GM12801 (cell line): ENCODE measurements around the gene YEATS2.

Source experiments
- TF ChIP-seq, protein P1 (sequence below): IDR thresholded peaks from one replicate; pipeline ENCODE4 v1.5.1; 2011; ENCODE audit warnings: control low read depth; ENCODE audit not compliant: insufficient read length; ENCODE audit errors: extremely low read depth

Gene YEATS2

DNA sequence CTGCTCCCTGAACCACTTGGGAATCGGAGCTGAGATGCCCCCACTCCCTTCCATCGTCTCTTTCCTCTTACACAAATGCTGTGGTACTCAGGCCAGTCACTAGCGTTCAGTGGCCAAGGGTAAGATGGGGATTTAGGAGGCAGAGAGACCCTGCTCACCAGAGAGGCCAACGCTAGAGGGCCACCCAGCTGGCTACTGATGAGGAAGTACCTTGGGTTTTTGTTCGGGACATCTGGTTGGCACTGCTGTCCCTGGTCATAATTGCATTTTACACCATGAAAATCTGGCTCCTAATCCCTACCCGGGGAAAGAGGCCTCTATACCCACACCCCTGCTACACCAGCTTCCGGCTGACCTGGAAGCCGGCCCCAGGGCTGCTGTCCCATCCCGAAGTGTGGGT lies 120.0 kb downstream of the YEATS2 start:
- TF ChIP-seq, protein P1, sequence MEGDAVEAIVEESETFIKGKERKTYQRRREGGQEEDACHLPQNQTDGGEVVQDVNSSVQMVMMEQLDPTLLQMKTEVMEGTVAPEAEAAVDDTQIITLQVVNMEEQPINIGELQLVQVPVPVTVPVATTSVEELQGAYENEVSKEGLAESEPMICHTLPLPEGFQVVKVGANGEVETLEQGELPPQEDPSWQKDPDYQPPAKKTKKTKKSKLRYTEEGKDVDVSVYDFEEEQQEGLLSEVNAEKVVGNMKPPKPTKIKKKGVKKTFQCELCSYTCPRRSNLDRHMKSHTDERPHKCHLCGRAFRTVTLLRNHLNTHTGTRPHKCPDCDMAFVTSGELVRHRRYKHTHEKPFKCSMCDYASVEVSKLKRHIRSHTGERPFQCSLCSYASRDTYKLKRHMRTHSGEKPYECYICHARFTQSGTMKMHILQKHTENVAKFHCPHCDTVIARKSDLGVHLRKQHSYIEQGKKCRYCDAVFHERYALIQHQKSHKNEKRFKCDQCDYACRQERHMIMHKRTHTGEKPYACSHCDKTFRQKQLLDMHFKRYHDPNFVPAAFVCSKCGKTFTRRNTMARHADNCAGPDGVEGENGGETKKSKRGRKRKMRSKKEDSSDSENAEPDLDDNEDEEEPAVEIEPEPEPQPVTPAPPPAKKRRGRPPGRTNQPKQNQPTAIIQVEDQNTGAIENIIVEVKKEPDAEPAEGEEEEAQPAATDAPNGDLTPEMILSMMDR, result no peak

DNA sequence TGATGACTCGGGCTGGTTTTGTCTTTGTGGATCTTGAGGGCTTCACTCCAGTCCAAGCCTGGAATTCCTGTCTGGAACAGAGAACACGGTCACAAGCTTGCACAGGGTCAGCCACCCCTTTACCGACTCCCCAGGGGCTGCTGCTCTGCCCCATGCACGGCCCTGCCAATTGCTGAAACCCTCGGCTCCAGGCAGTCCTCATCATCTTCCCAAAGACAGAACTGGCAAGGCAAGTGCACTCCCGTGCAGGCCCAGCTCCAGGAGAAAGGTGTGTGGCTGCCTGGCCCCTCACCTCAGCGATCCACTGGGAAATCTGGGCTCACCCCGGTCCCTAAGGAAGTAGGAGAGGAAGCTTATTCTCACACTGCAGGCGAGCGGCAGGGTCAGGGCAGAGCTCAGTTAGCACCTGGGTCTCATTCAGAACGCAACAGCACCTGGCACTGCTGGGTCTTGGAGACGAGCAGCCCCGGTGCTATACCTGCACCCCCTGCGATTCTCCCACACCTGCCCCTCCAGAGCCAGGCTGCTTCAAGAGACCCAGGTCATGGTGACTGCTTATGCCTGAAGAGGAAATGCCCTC lies 120.5 kb downstream of the YEATS2 start:
- TF ChIP-seq, protein P1, result no peak

DNA sequence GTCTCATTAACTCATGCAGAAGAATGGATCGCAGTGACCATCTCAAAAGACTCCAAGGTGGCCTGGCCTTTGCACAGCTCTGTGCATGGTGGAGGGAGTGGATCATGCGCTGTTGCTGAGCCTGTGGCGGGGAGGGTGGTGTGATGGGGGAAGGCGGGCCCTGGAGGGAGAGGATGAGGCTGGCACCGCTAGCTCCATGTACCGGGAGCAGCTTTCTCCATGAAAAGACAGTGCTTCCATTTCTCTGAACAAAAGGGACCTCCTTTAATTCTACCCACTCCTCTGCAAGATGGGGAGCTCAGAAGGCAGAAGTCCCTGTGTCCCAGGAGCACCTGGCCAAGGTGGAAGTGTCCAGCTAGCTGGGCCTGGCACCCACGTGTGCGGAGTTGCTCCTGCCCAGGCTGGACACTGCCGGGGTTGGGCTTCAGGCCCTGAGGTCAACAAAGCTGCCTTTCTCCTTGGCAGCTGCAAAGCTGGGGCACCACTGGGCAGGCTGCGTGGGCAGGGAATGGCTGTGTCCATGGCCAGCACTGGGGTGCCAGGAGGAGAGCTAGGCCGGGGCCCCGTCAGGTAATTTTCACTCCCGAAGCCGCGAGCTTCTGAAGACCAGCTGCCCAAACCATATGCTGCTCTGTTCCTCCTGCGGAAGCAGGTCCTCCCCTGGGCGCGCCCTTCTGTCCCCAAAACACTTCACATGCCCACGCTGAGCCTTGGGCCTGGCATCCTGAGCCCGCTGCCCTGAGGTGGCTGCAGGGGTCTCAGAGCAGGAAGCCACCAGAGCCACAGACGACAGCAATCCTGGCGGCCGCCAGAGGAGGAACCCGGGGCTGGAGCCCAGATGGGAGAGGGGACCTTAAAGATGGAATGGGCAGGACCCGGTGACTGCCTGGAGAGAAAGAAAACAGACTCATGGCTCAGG lies 121.4 kb downstream of the YEATS2 start:
- TF ChIP-seq, protein P1, result no peak

DNA sequence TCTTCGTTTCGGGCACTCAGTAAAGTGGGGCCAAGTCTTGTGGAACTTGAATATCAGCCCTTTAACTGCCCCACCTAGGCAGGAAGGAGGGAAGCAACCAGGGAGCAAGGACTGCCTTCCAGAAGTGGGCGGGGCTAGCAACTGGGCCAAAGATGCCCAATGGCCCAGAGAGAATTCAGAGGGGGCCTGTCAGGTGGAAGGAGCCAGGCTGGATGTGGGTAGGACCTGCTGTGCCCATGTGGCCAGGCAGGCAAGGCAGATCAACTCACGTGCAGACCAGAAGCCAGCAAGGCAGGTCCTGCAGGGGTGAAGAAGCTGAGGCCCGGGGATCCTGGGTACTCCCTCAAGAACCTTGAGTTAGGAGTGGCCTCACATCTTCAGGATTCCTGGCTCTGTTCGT lies 122.2 kb downstream of the YEATS2 start:
- TF ChIP-seq, protein P1, result no peak

DNA sequence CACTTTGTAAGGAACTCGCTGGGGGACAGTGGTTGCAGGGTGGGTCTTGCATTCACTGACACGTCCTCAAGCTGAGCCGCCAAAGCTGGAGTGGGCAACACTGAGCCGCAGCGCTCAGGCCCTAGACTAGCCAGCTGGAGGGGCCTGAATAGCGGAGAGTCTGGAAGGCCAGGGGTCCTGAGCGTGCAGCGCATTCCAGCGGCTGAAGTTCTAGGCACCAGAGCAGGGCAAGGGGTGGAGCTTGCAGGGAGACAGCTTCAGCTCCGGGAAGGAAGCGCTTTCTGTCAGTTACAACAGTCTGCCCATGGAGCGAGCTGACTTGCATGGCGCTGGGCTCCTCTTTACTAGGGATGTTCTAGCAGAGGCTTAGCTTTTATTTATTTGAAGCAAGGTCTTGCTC lies 125.0 kb downstream of the YEATS2 start:
- TF ChIP-seq, protein P1, result no peak

DNA sequence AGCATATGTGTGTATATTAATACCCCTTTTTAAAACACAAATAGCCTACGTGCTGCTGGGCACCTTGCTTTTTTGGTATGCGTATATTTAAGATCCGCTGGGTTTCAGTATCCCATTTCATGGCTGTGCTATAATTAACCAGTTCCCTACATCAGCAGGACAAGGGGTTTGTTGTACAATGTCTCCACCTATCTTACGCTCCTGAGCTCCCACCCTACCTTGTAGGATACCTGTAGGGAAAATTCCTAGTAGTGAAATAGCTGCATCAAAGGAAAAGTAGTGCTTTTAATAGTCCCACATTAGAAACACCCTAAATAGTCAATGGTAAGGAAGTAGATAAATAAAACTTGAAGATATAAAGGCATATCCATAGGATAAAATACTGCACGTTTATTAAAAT lies 126.4 kb downstream of the YEATS2 start:
- TF ChIP-seq, protein P1, result no peak

DNA sequence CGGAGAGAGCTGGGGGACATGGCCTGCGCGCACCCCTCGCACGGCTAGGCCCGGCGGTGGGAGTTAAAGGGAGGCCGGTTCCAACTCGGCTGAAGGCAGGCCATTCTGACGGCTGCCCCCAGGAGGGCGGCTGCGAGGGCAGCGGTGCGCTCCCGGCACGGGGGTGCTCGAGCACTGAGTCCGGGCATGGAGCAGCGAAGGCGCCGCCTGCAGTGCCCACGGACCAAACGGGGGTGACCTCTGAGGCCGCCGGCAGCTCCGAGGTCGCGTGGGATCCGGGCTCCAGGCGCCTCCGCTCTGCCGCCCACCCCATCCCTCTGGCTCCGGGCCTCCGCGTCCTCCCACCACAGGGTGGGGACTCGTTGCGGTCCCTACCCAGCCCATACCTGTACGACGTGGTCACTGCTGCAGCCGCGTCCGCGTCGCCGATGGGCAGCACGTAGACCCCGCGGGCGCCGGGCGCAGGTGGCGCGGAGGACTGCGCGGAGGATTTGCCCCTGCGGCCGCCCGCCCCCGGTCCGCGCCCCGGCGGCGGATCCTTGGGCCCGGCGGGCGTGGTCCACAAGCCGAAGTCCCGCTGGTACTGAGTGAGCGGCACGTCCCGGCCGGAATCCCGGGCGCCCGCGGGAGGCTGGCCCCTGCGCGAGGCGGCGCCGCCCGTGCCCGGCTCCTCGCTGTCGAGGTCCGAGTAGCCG lies 127.3 kb downstream of the YEATS2 start:
- TF ChIP-seq, protein P1, result no peak
